GM10248 (cell line): ENCODE data around the gene MARCHF3.

Experiments
- CTCF ChIA-PET: fragments of 300-600 bp; sonication (Branson Sonifier 250); formaldehyde crosslinking; extraction: SDS; loops from one replicate; lab custom pipeline; 2021; ENCODE audit warnings: antibody characterized with exemption; lab: Yijun Ruan, JAX
- POLR2A ChIA-PET: fragments of 350-650 bp; sonication (Branson Sonifier 250); formaldehyde crosslinking; extraction: SDS; loops from one replicate; lab custom pipeline; 2020; ENCODE audit warnings: antibody characterized with exemption; lab: Yijun Ruan, JAX
- DNase-seq: peaks from one replicate; pipeline ENCODE4 v3.0.0; 2012; ENCODE audit errors: extremely low spot score
- CTCF ChIP-seq: IDR thresholded peaks from 2 replicates; pipeline ENCODE4 v1.5.1; 2012; ENCODE audit warnings: mild to moderate bottlenecking, low read depth; ENCODE audit errors: extremely low read depth, missing control alignments, control extremely low read depth

Gene MARCHF3

DNA sequence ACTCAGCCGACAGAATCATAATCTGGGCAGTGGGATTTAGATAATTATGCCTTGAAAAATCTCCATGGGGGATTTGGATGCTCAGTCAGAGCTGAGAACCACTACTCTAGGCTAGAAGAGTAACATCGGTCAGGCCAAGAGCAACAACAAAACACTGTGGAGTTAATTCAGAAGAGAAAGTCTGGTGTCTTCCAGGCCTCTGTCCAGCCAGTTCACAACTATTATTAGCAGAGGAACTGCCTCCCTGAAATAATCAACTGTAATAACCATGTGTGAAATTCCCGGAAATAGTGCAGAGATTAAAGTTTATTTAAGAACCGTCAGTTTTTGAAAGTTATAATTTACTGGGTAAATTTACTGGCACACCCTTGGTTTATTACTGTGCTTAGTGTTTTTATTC, 8.2 kb upstream of the MARCHF3 start:
- ChIA-PET POLR2A (no interaction called here), CTCF (interaction anchor here (1.6 kb wide), 1 partner anchor 25 kb away, joined by 5 read pairs; no protein-coding TSS in a partner anchor)
- no peak for TF ChIP-seq CTCF
- no peak for DNase-seq

GRCh38 chr5:127031863-127032232, 1.5 kb upstream of the MARCHF3 start:
- no peak for TF ChIP-seq CTCF
- CTCF ChIA-PET, result interaction anchor here (0.9 to 2.0 kb wide), 6 partner anchors 9 to 69 kb away, joined by 3 to 7 read pairs (median 4); no protein-coding TSS in a partner anchor
- no peak for DNase-seq
- POLR2A ChIA-PET, result interaction anchor here (0.7 kb wide), 1 partner anchor 233 kb away, joined by 3 read pairs; no protein-coding TSS in a partner anchor

GRCh38 chr5:127031147-127031862, 947 bp upstream of the MARCHF3 start:
- POLR2A ChIA-PET, result interaction anchor here (0.7 to 1.2 kb wide), 3 partner anchors 19 to 253 kb away, joined by 3 to 4 read pairs (median 3); no protein-coding TSS in a partner anchor
- DNase-seq, result peak; percentile 45
- no peak for TF ChIP-seq CTCF
- CTCF ChIA-PET, result interaction anchor here (0.9 to 2.0 kb wide), 8 partner anchors 9 to 68 kb away, joined by 3 to 7 read pairs (median 3); no protein-coding TSS in a partner anchor

- CTCF ChIA-PET, result interaction anchor here (0.9 to 5.2 kb wide), 8 partner anchors 9 to 420 kb away, joined by 3 to 32 read pairs (median 4); no protein-coding TSS in a partner anchor
- no peak for TF ChIP-seq CTCF
- POLR2A ChIA-PET, result interaction anchor here (0.5 to 1.1 kb wide), 2 partner anchors 25 to 251 kb away, joined by 3 to 4 read pairs; no protein-coding TSS in a partner anchor
- peak; percentile 32 for DNase-seq
Observed at GRCh38 chr5:127029581-127030258, 638 bp downstream of the MARCHF3 start.

GRCh38 chr5:127028822-127029457, 1.4 kb downstream of the MARCHF3 start:
- no peak for TF ChIP-seq CTCF
- POLR2A ChIA-PET, result interaction anchor here (1.1 kb wide), 1 partner anchor 251 kb away, joined by 4 read pairs; no protein-coding TSS in a partner anchor
- no peak for DNase-seq
- CTCF ChIA-PET, result interaction anchor here (0.9 to 5.2 kb wide), 12 partner anchors 9 to 419 kb away, joined by 3 to 32 read pairs (median 4); no protein-coding TSS in a partner anchor

- CTCF ChIA-PET, result interaction anchor here (1.4 to 5.2 kb wide), 3 partner anchors 14 to 23 kb away, joined by 5 to 32 read pairs (median 6); no protein-coding TSS in a partner anchor
- POLR2A ChIA-PET, result no interaction called here
- no peak for TF ChIP-seq CTCF
- DNase-seq, result no peak
Observed at GRCh38 chr5:127027539-127027938, 2.8 kb downstream of the MARCHF3 start.
